Endothelial cell of hepatic sinusoid (primary cell): ENCODE measurements around the gene ADGRF3.
"Not testable (repeated sequence)": the region's sequence is repeated elsewhere in the genome, so short reads cannot be mapped to it uniquely, and the experiment has no call there.

ENCODE experiments used
- in situ Hi-C: cut with HindIII; loops from 2 replicates; pipeline ENCODE4 v1.10.0; 2017; ENCODE audit warnings: low sequenced_read_pairs

Gene ADGRF3

DNA sequence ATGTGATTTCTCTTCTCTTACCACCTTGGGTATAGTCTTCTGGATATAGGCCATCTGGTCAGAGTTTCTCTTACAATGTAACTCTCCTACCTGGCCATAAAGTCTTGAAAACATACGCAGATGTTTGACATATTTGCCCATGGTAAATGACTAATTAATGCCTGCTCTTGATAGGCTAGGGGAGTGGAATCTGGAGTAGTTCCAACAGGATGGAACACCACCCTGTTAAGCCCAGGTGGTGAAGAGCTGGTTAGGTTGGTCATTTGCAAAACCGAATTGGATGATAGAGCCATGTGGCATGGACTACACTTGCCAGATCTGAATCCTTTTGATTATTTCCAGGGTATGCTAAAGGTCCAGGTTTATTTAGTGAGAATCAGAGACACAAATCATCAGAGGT, 65.4 kb downstream of the ADGRF3 start:
- in situ Hi-C loops, result no loop called here

DNA sequence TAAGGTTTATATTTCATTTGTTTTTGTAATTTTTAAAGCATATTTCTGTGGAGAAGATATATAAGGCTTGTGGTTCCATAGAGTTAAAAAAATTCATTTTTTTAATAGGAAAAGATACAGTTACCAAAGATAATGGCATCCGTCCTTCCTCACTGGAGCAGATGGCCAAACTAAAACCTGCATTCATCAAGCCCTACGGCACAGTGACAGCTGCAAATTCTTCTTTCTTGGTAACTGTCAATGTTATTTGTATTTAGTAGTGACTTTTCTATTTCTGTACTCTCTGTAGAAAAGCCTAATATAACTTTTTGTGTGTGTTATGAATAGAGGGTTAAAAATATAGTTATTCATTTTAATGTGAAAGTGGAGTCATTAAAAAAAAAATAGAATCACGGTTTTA, 66.7 kb downstream of the ADGRF3 start:
- in situ Hi-C loops, result no loop called here

DNA sequence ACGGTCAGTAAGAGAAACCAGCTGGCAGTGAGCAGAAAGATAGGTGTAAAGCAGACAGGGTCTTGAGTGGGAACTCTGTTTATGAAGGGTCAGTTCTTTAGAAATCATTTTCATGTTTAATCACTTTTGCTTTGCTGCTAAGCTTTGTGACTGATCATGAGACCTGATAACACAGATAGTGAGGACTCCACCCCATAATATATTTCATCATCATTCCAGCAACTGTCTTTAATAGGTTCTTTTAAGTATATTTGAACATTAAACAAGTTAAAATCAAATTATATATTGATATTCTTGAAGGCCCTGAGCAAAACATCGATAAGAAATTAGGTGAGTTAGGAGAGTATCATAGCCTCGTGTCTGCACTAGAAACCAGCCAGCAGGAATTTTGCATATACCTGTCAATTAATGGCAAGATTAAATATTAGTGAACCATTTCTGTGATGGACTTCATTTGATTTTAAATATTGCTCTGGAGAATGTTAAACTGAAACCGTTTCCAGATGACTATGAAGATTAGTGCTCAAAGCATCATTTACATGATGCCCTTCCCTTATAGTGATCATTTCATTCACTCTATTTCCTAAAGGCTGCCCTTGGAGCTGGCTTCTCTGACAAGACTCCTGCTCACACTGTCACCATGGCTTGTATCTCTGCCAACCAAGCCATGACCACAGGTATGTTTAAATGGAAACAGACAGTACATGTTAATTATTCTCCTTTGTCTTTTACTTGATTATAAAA, 69.9 kb downstream of the ADGRF3 start:
- in situ Hi-C loops, result no loop called here

DNA sequence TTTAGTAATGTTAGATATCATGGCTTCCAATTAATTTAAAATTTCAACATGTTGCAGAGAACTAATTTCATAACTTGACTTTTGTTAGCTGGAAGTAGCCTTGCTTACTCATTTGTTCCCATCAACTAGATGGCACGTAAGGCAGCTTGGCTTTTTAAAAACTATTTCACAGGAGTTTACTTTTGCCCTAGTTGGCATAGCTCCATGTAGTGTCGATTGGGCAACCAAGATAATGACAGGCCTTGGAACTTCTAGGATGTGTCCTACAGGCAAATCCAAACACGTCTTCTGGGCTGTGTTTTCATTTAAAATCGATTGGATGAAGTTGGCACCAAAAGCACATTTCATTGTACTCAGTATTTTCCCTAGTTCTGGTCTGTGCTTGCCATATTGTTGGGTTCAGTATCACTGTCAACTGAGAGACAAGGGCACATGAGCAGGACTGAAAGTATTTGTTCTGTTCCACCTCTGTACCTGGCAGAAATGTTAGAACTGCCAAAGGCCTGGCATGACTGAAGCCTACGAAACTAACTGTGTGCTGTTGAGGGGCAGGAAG, 72.5 kb downstream of the ADGRF3 start:
- in situ Hi-C loops, result no loop called here

GRCh38 chr2:26273501-26273900, 73.1 kb downstream of the ADGRF3 start:
- in situ Hi-C loops, result no loop called here

DNA sequence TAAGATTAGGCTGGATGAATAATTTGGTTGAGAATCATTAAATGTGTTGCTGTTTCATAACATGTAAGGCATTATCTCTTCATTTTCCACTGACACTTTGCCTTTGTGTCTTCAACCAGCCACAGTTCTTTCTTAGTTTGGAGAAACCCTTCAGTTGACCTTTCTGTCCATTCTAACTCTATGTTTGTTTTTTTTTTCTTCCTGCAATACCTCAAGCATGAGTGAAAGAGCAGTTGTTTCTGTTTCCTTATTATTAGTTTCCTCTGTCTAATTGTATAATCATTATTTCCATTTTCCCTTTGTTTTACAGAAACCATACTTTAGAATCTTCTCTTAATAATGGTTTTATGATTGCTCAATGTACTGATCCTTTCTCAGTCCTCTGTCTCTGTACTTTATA, 76.2 kb downstream of the ADGRF3 start:
- in situ Hi-C loops, result no loop called here

DNA sequence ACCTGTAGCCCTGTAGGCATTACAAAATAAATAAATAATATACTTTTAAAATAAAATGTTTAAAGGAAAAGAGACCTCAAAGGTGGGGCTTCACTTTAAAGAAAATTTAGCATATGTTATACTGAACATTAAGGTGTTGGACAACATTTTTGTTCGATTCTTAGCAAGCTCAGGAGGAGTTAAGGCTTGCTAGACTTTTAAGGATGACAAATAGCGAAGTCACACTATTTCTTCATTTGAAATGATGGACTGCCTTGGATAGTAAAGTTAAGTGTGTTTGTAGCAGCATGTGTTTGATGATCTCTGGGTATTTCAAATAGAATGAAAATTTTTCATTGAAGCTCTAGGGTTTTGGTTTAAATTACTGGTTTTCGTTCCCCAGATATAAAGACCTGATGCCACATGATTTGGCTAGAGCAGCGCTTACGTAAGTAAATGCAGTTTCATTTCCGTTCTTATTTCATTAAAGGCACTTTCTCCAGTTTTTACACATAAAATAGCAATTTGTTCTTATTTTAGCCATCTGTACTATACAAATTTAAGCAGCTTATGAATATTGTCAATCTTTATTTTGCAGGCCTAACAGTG, 76.9 kb downstream of the ADGRF3 start:
- in situ Hi-C loops, result no loop called here

DNA sequence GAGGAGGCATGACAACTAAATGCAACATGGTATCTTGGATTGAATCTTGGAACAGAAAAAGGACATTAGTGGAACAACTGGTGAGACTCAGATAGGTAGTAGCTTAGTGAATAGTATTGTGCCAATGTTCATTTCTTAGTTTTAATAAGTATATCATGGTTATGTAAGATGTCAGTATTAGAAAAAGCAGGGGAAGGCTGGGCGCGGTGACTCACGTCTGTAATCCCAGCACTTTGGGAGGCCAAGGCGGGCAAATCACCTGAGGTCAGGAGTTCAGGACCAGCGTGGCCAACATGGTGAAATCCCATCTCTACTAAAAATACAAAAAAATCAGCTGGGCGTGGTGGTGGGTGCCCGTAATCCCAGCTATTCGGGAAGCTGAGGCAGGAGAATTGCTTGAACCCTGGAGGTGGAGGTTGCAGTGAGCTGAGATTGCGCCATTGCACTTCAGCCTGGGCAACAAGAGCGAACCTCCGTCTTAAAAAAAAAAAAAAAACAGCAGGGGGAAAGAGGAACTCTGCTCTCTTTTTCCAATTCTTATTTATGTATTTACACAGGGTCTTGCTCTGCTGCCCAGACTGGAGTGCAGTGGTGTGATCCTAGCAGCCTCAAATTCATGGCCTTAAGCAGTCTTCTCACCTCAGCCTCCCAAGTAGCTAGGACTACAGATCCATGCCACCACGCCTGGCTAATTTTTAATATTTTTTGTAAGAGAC, 77.8 kb downstream of the ADGRF3 start:
- in situ Hi-C loops, result not testable (repeated sequence)

- in situ Hi-C loops, result no loop called here
These were observed 78.4 kb downstream of the ADGRF3 start for GRCh38 chr2:26268213-26268612.

- in situ Hi-C loops, result not testable (repeated sequence)
These were observed 87.8 kb downstream of the ADGRF3 start for GRCh38 chr2:26258836-26259235.
